Panc1 (cell line): ENCODE data around the gene NSMCE1. TPM values are rescaled to one million over a fixed set of nuclear protein-coding genes. Genes with fewer than 3 reads are reported as not detected.

ENCODE experiments used
- ATAC-seq: fragments of 200-7000 bp; cut with Tn5 transposase; 2 replicates; pipeline ENCODE4 v1.9.1; 2020; ENCODE audit warnings: mild to moderate bottlenecking, moderate library complexity
- BruUV-seq: library from RNA; stranded (reverse); fragments of 400-500 nt; replicated peaks from 2 replicates; lab custom pipeline; 2021; lab: Mats Ljungman, UMichigan
- CTCF ChIA-PET: fragments of 300-600 bp; sonication (Branson Sonifier 250); formaldehyde crosslinking; loops from one replicate; lab custom pipeline; 2022; ENCODE audit warnings: antibody characterized with exemption; lab: Charles Lee
- POLR2A ChIA-PET: fragments of 300-600 bp; sonication (Branson Sonifier 250); formaldehyde crosslinking; loops from one replicate; lab custom pipeline; 2022; ENCODE audit warnings: antibody characterized with exemption; lab: Charles Lee
- DNase-seq: peaks from one replicate; pipeline ENCODE4 v3.0.0-alpha.2; 2010; ENCODE audit warnings: low read depth, low spot score
- H3K27ac ChIP-seq: 2 replicates; pipeline ENCODE4 v1.5.1; 2011; ENCODE audit warnings: mild to moderate bottlenecking, low read length, inconsistent platforms
- H3K27me3 ChIP-seq: fragments of 200-500 bp; sonication (Bioruptor generic); 2 replicates; pipeline ENCODE4 v1.6.0; 2014; ENCODE audit warnings: low read length, inconsistent platforms; ENCODE audit not compliant: control insufficient read depth, insufficient read depth
- H3K36me3 ChIP-seq: fragments of 200-500 bp; sonication (Bioruptor generic); 2 replicates; pipeline ENCODE4 v1.5.1; 2014; ENCODE audit warnings: inconsistent platforms, mild to moderate bottlenecking, low read length, moderate library complexity; ENCODE audit not compliant: control insufficient read depth, insufficient read depth
- H3K4me1 ChIP-seq: 2 replicates; pipeline ENCODE4 v1.5.1; 2011; ENCODE audit warnings: inconsistent platforms, mild to moderate bottlenecking, low read length, moderate library complexity; ENCODE audit not compliant: control insufficient read depth, insufficient read depth
- H3K4me3 ChIP-seq, 2 experiments: 2 replicates each; pipeline ENCODE4 v1.5.1; 2011 to 2012; ENCODE audit warnings: low read depth in 2 of 2, low read length in 2 of 2, mild to moderate bottlenecking in 2 of 2, inconsistent platforms in 1 of 2, moderate library complexity in 1 of 2
- H3K9me3 ChIP-seq: fragments of 200-500 bp; sonication (Bioruptor generic); 2 replicates; pipeline ENCODE4 v1.5.1; 2014; ENCODE audit warnings: low read depth, mild to moderate bottlenecking, inconsistent platforms, low read length, moderate library complexity; ENCODE audit not compliant: control insufficient read depth, insufficient read depth
- POLR2AphosphoS5 ChIP-seq: IDR thresholded peaks from 2 replicates; pipeline ENCODE4 v1.6.1; 2012; ENCODE audit warnings: mild to moderate bottlenecking, low read depth, low read length, moderate library complexity
- REST ChIP-seq, 2 experiments: IDR thresholded peaks; 2 replicates each; pipeline ENCODE4 v1.6.1; 2011 to 2012; ENCODE audit warnings: low read depth in 2 of 2, control low read depth in 1 of 2, low read length in 1 of 2, mild to moderate bottlenecking in 1 of 2, moderate library complexity in 1 of 2; ENCODE audit not compliant: insufficient read depth in 1 of 2
- SIN3A ChIP-seq: IDR thresholded peaks from 2 replicates; pipeline ENCODE4 v1.6.1; 2012; ENCODE audit warnings: low read depth, mild to moderate bottlenecking, low read length, moderate library complexity, borderline replicate concordance; ENCODE audit not compliant: insufficient read depth
- TCF7L2 ChIP-seq: IDR thresholded peaks from 2 replicates; pipeline ENCODE4 v1.6.1; 2011; ENCODE audit warnings: mild to moderate bottlenecking, low read depth, low read length, inconsistent platforms
- in situ Hi-C: cut with HindIII; loops from 2 replicates; pipeline ENCODE4 v1.10.0; 2016; ENCODE audit warnings: low sequenced_read_pairs, low pct_unique_long_range_greater_than_20kb
- intact Hi-C: fragments of 100-400 bp; cut with micrococcal nuclease; formaldehyde crosslinking; loops from one replicate; pipeline ENCODE4 v1.10.0; 2022; ENCODE audit not compliant: unreplicated experiment
- total RNA-seq: library from RNA; stranded (reverse); gene quantifications from one replicate; pipeline ENCODE4 v1.2.1, GENCODE V29; 2021; ENCODE audit not compliant: unreplicated experiment
- TF ChIP-seq, protein P1 (sequence below): fragments of 450-650 bp; IDR thresholded peaks from 2 replicates; pipeline ENCODE4 v1.5.1; 2017; ENCODE audit warnings: mild to moderate bottlenecking

NSMCE1 gene
- total RNA-seq, 1 experiment from 2014 or later, result 48.2 TPM

- BruUV-seq, result no TSS peak
- CTCF ChIA-PET, result no interaction called here
- H3K4me1 ChIP-seq, result no peaks in the 10 kb centered on the region
- POLR2A ChIA-PET, result no interaction called here
- TF ChIP-seq POLR2AphosphoS5 (no peak), SIN3A (no peak), REST (IDR thresholded peaks at IDR 0.05; ENCODE audit: insufficient read depth in 1 of 2, low read depth in 2 of 2, low read length in 1 of 2) (no peak), TCF7L2 (no peak)
- TF ChIP-seq, protein P1, sequence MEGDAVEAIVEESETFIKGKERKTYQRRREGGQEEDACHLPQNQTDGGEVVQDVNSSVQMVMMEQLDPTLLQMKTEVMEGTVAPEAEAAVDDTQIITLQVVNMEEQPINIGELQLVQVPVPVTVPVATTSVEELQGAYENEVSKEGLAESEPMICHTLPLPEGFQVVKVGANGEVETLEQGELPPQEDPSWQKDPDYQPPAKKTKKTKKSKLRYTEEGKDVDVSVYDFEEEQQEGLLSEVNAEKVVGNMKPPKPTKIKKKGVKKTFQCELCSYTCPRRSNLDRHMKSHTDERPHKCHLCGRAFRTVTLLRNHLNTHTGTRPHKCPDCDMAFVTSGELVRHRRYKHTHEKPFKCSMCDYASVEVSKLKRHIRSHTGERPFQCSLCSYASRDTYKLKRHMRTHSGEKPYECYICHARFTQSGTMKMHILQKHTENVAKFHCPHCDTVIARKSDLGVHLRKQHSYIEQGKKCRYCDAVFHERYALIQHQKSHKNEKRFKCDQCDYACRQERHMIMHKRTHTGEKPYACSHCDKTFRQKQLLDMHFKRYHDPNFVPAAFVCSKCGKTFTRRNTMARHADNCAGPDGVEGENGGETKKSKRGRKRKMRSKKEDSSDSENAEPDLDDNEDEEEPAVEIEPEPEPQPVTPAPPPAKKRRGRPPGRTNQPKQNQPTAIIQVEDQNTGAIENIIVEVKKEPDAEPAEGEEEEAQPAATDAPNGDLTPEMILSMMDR, result no peak
- H3K4me3 ChIP-seq, result no peak overlapping the region
- no peak overlapping the region for H3K27ac ChIP-seq
- H3K9me3 ChIP-seq, result no peaks in the 10 kb centered on the region
- DNase-seq (no peak), ATAC-seq (no peak)
- in situ Hi-C loops (no loop called here), intact Hi-C loops (no loop called here)
- H3K27me3 ChIP-seq, result no peaks in the 10 kb centered on the region
- H3K36me3 ChIP-seq, result no peaks in the 10 kb centered on the region
Observed at GRCh38 chr16:27221576-27222248, 46.9 kb downstream of the NSMCE1 start.

DNA sequence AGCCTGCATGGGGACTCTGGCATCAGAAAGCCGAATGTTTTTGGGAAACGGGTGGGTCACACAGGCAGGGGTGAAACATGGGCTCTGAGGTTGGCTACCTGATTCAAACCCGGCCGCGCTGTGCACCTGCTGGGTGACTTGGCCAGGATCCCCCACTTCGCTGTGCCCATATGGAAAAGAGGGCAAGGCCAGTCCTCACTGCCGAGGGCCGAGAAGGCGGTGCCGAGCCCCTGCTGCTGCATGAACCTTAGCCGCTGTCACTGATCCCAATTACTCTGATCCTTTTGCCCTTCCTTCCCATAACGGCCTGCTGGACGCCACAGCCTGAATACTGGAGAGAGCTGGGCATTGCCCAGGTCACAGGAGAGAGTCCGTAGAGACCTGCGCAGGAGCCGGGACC is 47.6 kb downstream of the NSMCE1 start:
- no peak overlapping the region for H3K4me3 ChIP-seq
- ATAC-seq, result no peak
- no peaks in the 10 kb centered on the region for H3K36me3 ChIP-seq
- no peaks in the 10 kb centered on the region for H3K4me1 ChIP-seq
- in situ Hi-C loops (no loop called here), intact Hi-C loops (no loop called here)
- BruUV-seq, result no TSS peak
- H3K27me3 ChIP-seq, result no peaks in the 10 kb centered on the region
- no peaks in the 10 kb centered on the region for H3K9me3 ChIP-seq
- TF ChIP-seq POLR2AphosphoS5 (no peak), TCF7L2 (no peak), SIN3A (no peak), REST (IDR thresholded peaks at IDR 0.05; ENCODE audit: insufficient read depth in 1 of 2, low read depth in 2 of 2, low read length in 1 of 2) (no peak)
- TF ChIP-seq, protein P1, result no peak
- ChIA-PET CTCF (no interaction called here), POLR2A (no interaction called here)
- no peak for DNase-seq
- H3K27ac ChIP-seq, result no peak overlapping the region
